SK-N-SH (cell line): ENCODE data around the gene DPP10.

ENCODE experiments used
- EP300 ChIP-seq, 2 experiments: IDR thresholded peaks; 2 replicates each; pipeline versions ENCODE4 v1.4.0 to v1.6.1; 2012; ENCODE audit warnings: borderline replicate concordance in 1 of 2, low read depth in 1 of 2, low read length in 1 of 2
- MXI1 ChIP-seq: IDR thresholded peaks from 2 replicates; pipeline ENCODE4 v1.6.1; 2012; ENCODE audit warnings: mild to moderate bottlenecking, low read depth, low read length, improper control_type of control experiment
- NFIC ChIP-seq: IDR thresholded peaks from 2 replicates; pipeline ENCODE4 v1.4.0; 2012; ENCODE audit warnings: borderline replicate concordance
- NRF1 ChIP-seq: IDR thresholded peaks from 2 replicates; pipeline ENCODE4 v1.6.1; 2012; ENCODE audit warnings: low read depth, mild to moderate bottlenecking, low read length
- POLR2AphosphoS5 ChIP-seq: IDR thresholded peaks from 2 replicates; pipeline ENCODE4 v1.6.1; 2012; ENCODE audit warnings: low read depth, low read length
- RAD21 ChIP-seq: IDR thresholded peaks from 2 replicates; pipeline ENCODE4 v1.6.1; 2012; ENCODE audit warnings: mild to moderate bottlenecking, low read length
- RCOR1 ChIP-seq: fragments of 150-350 bp; IDR thresholded peaks from 2 replicates; pipeline ENCODE4 v1.6.1; 2017; ENCODE audit warnings: antibody characterized with exemption, low read length
- RXRA ChIP-seq: IDR thresholded peaks from 2 replicates; pipeline ENCODE4 v1.4.0; 2012; ENCODE audit warnings: low read depth, mild to moderate bottlenecking, borderline replicate concordance
- USF1 ChIP-seq: IDR thresholded peaks from 2 replicates; pipeline ENCODE4 v1.4.0; 2012; ENCODE audit warnings: low read depth, borderline replicate concordance
- USF2 ChIP-seq: fragments of 150-350 bp; IDR thresholded peaks from 2 replicates; pipeline ENCODE4 v1.6.1; 2017; ENCODE audit warnings: antibody characterized with exemption, low read length, low read depth, borderline replicate concordance
- YY1 ChIP-seq: IDR thresholded peaks from 2 replicates; pipeline ENCODE4 v1.4.0; 2012; ENCODE audit warnings: low read depth, mild to moderate bottlenecking
- TF ChIP-seq, protein P1 (sequence below): fragments of 200-600 bp; sonication (generic); IDR thresholded peaks from 2 replicates; pipeline ENCODE4 v1.6.1; 2017; ENCODE audit warnings: antibody characterized with exemption, mild to moderate bottlenecking, moderate library complexity
- TF ChIP-seq, protein P2 (sequence below): IDR thresholded peaks from 2 replicates; pipeline ENCODE4 v1.6.1; 2012; ENCODE audit warnings: mild to moderate bottlenecking, low read depth, low read length, moderate library complexity

- TF ChIP-seq, protein P1, sequence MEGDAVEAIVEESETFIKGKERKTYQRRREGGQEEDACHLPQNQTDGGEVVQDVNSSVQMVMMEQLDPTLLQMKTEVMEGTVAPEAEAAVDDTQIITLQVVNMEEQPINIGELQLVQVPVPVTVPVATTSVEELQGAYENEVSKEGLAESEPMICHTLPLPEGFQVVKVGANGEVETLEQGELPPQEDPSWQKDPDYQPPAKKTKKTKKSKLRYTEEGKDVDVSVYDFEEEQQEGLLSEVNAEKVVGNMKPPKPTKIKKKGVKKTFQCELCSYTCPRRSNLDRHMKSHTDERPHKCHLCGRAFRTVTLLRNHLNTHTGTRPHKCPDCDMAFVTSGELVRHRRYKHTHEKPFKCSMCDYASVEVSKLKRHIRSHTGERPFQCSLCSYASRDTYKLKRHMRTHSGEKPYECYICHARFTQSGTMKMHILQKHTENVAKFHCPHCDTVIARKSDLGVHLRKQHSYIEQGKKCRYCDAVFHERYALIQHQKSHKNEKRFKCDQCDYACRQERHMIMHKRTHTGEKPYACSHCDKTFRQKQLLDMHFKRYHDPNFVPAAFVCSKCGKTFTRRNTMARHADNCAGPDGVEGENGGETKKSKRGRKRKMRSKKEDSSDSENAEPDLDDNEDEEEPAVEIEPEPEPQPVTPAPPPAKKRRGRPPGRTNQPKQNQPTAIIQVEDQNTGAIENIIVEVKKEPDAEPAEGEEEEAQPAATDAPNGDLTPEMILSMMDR = no peak
- no peak for TF ChIP-seq RAD21
- no peak for TF ChIP-seq POLR2AphosphoS5
- TF ChIP-seq YY1 = no peak
- no peak for TF ChIP-seq EP300 (IDR thresholded peaks at IDR 0.05; ENCODE audit: borderline replicate concordance in 1 of 2, low read depth in 1 of 2, low read length in 1 of 2)
- TF ChIP-seq RCOR1 = no peak
- no peak for TF ChIP-seq USF2
- TF ChIP-seq NRF1 = no peak
- no peak for TF ChIP-seq NFIC
- TF ChIP-seq, protein P2, sequence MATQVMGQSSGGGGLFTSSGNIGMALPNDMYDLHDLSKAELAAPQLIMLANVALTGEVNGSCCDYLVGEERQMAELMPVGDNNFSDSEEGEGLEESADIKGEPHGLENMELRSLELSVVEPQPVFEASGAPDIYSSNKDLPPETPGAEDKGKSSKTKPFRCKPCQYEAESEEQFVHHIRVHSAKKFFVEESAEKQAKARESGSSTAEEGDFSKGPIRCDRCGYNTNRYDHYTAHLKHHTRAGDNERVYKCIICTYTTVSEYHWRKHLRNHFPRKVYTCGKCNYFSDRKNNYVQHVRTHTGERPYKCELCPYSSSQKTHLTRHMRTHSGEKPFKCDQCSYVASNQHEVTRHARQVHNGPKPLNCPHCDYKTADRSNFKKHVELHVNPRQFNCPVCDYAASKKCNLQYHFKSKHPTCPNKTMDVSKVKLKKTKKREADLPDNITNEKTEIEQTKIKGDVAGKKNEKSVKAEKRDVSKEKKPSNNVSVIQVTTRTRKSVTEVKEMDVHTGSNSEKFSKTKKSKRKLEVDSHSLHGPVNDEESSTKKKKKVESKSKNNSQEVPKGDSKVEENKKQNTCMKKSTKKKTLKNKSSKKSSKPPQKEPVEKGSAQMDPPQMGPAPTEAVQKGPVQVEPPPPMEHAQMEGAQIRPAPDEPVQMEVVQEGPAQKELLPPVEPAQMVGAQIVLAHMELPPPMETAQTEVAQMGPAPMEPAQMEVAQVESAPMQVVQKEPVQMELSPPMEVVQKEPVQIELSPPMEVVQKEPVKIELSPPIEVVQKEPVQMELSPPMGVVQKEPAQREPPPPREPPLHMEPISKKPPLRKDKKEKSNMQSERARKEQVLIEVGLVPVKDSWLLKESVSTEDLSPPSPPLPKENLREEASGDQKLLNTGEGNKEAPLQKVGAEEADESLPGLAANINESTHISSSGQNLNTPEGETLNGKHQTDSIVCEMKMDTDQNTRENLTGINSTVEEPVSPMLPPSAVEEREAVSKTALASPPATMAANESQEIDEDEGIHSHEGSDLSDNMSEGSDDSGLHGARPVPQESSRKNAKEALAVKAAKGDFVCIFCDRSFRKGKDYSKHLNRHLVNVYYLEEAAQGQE = no peak
- no peak for TF ChIP-seq RXRA
- no peak for TF ChIP-seq MXI1
- TF ChIP-seq USF1 = no peak
Measured at GRCh38 chr2:115364093-115364492, 921.7 kb downstream of the DPP10 start.
